ENCODE results near the gene EPHB1. TPM values are rescaled to one million over a fixed set of nuclear protein-coding genes. Genes with fewer than 3 reads are reported as not detected.
A peak's percentile ranks its signal among the peaks of the same experiment; 100 is the strongest.

EPHB1 gene
- total RNA-seq, 1 experiment from 2014 or later = 7.0 TPM

DNA sequence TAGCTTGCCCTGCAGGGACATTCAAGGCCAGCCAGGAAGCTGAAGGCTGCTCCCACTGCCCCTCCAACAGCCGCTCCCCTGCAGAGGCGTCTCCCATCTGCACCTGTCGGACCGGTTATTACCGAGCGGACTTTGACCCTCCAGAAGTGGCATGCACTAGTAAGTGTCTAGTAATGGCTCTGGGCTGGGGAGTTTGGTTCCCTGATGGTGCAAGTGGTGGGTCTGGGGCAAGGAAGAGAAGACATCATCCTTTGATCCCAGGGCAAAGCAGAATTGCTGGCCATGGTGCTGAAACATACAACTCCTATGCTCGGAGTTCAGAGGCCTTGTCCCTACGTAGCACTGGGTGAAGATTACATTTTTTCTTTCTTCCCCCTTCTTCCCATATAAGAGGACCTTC, 311.4 kb downstream of the EPHB1 start (continued):
- TF ChIP-seq, protein P1, sequence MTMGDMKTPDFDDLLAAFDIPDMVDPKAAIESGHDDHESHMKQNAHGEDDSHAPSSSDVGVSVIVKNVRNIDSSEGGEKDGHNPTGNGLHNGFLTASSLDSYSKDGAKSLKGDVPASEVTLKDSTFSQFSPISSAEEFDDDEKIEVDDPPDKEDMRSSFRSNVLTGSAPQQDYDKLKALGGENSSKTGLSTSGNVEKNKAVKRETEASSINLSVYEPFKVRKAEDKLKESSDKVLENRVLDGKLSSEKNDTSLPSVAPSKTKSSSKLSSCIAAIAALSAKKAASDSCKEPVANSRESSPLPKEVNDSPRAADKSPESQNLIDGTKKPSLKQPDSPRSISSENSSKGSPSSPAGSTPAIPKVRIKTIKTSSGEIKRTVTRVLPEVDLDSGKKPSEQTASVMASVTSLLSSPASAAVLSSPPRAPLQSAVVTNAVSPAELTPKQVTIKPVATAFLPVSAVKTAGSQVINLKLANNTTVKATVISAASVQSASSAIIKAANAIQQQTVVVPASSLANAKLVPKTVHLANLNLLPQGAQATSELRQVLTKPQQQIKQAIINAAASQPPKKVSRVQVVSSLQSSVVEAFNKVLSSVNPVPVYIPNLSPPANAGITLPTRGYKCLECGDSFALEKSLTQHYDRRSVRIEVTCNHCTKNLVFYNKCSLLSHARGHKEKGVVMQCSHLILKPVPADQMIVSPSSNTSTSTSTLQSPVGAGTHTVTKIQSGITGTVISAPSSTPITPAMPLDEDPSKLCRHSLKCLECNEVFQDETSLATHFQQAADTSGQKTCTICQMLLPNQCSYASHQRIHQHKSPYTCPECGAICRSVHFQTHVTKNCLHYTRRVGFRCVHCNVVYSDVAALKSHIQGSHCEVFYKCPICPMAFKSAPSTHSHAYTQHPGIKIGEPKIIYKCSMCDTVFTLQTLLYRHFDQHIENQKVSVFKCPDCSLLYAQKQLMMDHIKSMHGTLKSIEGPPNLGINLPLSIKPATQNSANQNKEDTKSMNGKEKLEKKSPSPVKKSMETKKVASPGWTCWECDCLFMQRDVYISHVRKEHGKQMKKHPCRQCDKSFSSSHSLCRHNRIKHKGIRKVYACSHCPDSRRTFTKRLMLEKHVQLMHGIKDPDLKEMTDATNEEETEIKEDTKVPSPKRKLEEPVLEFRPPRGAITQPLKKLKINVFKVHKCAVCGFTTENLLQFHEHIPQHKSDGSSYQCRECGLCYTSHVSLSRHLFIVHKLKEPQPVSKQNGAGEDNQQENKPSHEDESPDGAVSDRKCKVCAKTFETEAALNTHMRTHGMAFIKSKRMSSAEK (CRISPR knock-in tag; IDR thresholded peaks at IDR 0.05; ENCODE audit: borderline replicate concordance) = no peak
- no peak for TF ChIP-seq GABPB1 (CRISPR knock-in tag; IDR thresholded peaks at IDR 0.05)
- TF ChIP-seq ATF1 (CRISPR knock-in tag; IDR thresholded peaks at IDR 0.05) = no peak
- no peak for TF ChIP-seq PRRX2 (CRISPR knock-in tag; IDR thresholded peaks at IDR 0.05)
- no peak for TF ChIP-seq MXD4 (CRISPR knock-in tag; IDR thresholded peaks at IDR 0.05; ENCODE audit: borderline replicate concordance)
- no peak for TF ChIP-seq NFATC4 (CRISPR knock-in tag; IDR thresholded peaks at IDR 0.05)
- TF ChIP-seq SMAD4 (CRISPR knock-in tag; IDR thresholded peaks at IDR 0.05) = no peak
- TF ChIP-seq NFYB (CRISPR knock-in tag; conservative IDR thresholded peaks at IDR 0.05; ENCODE audit: low read depth) = no peak
- no peak for TF ChIP-seq JUN (CRISPR knock-in tag; IDR thresholded peaks at IDR 0.05)
- no peak for TF ChIP-seq ZNF232 (CRISPR knock-in tag; IDR thresholded peaks at IDR 0.05)
- TF ChIP-seq, protein P2, sequence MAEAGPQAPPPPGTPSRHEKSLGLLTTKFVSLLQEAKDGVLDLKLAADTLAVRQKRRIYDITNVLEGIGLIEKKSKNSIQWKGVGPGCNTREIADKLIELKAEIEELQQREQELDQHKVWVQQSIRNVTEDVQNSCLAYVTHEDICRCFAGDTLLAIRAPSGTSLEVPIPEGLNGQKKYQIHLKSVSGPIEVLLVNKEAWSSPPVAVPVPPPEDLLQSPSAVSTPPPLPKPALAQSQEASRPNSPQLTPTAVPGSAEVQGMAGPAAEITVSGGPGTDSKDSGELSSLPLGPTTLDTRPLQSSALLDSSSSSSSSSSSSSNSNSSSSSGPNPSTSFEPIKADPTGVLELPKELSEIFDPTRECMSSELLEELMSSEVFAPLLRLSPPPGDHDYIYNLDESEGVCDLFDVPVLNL (CRISPR knock-in tag; IDR thresholded peaks at IDR 0.05; ENCODE audit: borderline replicate concordance, low read depth) = no peak
- no peak for TF ChIP-seq ZBTB21 (CRISPR knock-in tag; IDR thresholded peaks at IDR 0.05; ENCODE audit: borderline replicate concordance)
- TF ChIP-seq ETV6 (CRISPR knock-in tag; IDR thresholded peaks at IDR 0.05) = peak; percentile 81
- TF ChIP-seq, protein P3, sequence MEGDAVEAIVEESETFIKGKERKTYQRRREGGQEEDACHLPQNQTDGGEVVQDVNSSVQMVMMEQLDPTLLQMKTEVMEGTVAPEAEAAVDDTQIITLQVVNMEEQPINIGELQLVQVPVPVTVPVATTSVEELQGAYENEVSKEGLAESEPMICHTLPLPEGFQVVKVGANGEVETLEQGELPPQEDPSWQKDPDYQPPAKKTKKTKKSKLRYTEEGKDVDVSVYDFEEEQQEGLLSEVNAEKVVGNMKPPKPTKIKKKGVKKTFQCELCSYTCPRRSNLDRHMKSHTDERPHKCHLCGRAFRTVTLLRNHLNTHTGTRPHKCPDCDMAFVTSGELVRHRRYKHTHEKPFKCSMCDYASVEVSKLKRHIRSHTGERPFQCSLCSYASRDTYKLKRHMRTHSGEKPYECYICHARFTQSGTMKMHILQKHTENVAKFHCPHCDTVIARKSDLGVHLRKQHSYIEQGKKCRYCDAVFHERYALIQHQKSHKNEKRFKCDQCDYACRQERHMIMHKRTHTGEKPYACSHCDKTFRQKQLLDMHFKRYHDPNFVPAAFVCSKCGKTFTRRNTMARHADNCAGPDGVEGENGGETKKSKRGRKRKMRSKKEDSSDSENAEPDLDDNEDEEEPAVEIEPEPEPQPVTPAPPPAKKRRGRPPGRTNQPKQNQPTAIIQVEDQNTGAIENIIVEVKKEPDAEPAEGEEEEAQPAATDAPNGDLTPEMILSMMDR (IDR thresholded peaks at IDR 0.05) = no peak
- TF ChIP-seq, protein P4, sequence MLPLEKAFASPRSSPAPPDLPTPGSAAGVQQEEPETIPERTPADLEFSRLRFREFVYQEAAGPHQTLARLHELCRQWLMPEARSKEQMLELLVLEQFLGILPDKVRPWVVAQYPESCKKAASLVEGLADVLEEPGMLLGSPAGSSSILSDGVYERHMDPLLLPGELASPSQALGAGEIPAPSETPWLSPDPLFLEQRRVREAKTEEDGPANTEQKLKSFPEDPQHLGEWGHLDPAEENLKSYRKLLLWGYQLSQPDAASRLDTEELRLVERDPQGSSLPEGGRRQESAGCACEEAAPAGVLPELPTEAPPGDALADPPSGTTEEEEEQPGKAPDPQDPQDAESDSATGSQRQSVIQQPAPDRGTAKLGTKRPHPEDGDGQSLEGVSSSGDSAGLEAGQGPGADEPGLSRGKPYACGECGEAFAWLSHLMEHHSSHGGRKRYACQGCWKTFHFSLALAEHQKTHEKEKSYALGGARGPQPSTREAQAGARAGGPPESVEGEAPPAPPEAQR (CRISPR knock-in tag; IDR thresholded peaks at IDR 0.05) = no peak
- no peak for TF ChIP-seq TEAD4 (CRISPR knock-in tag; IDR thresholded peaks at IDR 0.05)
- TF ChIP-seq, protein P5, sequence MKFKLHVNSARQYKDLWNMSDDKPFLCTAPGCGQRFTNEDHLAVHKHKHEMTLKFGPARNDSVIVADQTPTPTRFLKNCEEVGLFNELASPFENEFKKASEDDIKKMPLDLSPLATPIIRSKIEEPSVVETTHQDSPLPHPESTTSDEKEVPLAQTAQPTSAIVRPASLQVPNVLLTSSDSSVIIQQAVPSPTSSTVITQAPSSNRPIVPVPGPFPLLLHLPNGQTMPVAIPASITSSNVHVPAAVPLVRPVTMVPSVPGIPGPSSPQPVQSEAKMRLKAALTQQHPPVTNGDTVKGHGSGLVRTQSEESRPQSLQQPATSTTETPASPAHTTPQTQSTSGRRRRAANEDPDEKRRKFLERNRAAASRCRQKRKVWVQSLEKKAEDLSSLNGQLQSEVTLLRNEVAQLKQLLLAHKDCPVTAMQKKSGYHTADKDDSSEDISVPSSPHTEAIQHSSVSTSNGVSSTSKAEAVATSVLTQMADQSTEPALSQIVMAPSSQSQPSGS (CRISPR knock-in tag; IDR thresholded peaks at IDR 0.05; ENCODE audit: borderline replicate concordance, low read depth) = no peak
- TF ChIP-seq, protein P6, sequence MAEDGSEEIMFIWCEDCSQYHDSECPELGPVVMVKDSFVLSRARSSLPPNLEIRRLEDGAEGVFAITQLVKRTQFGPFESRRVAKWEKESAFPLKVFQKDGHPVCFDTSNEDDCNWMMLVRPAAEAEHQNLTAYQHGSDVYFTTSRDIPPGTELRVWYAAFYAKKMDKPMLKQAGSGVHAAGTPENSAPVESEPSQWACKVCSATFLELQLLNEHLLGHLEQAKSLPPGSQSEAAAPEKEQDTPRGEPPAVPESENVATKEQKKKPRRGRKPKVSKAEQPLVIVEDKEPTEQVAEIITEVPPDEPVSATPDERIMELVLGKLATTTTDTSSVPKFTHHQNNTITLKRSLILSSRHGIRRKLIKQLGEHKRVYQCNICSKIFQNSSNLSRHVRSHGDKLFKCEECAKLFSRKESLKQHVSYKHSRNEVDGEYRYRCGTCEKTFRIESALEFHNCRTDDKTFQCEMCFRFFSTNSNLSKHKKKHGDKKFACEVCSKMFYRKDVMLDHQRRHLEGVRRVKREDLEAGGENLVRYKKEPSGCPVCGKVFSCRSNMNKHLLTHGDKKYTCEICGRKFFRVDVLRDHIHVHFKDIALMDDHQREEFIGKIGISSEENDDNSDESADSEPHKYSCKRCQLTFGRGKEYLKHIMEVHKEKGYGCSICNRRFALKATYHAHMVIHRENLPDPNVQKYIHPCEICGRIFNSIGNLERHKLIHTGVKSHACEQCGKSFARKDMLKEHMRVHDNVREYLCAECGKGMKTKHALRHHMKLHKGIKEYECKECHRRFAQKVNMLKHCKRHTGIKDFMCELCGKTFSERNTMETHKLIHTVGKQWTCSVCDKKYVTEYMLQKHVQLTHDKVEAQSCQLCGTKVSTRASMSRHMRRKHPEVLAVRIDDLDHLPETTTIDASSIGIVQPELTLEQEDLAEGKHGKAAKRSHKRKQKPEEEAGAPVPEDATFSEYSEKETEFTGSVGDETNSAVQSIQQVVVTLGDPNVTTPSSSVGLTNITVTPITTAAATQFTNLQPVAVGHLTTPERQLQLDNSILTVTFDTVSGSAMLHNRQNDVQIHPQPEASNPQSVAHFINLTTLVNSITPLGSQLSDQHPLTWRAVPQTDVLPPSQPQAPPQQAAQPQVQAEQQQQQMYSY (CRISPR knock-in tag; IDR thresholded peaks at IDR 0.05) = no peak
- TF ChIP-seq, protein P7, sequence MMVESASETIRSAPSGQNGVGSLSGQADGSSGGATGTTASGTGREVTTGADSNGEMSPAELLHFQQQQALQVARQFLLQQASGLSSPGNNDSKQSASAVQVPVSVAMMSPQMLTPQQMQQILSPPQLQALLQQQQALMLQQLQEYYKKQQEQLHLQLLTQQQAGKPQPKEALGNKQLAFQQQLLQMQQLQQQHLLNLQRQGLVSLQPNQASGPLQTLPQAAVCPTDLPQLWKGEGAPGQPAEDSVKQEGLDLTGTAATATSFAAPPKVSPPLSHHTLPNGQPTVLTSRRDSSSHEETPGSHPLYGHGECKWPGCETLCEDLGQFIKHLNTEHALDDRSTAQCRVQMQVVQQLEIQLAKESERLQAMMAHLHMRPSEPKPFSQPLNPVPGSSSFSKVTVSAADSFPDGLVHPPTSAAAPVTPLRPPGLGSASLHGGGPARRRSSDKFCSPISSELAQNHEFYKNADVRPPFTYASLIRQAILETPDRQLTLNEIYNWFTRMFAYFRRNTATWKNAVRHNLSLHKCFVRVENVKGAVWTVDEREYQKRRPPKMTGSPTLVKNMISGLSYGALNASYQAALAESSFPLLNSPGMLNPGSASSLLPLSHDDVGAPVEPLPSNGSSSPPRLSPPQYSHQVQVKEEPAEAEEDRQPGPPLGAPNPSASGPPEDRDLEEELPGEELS (CRISPR knock-in tag; IDR thresholded peaks at IDR 0.05) = peak; percentile 82
- TF ChIP-seq, protein P8, sequence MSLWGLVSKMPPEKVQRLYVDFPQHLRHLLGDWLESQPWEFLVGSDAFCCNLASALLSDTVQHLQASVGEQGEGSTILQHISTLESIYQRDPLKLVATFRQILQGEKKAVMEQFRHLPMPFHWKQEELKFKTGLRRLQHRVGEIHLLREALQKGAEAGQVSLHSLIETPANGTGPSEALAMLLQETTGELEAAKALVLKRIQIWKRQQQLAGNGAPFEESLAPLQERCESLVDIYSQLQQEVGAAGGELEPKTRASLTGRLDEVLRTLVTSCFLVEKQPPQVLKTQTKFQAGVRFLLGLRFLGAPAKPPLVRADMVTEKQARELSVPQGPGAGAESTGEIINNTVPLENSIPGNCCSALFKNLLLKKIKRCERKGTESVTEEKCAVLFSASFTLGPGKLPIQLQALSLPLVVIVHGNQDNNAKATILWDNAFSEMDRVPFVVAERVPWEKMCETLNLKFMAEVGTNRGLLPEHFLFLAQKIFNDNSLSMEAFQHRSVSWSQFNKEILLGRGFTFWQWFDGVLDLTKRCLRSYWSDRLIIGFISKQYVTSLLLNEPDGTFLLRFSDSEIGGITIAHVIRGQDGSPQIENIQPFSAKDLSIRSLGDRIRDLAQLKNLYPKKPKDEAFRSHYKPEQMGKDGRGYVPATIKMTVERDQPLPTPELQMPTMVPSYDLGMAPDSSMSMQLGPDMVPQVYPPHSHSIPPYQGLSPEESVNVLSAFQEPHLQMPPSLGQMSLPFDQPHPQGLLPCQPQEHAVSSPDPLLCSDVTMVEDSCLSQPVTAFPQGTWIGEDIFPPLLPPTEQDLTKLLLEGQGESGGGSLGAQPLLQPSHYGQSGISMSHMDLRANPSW (CRISPR knock-in tag; conservative IDR thresholded peaks at IDR 0.05; ENCODE audit: low read depth) = no peak
- no peak for TF ChIP-seq GTF2I (CRISPR knock-in tag; conservative IDR thresholded peaks at IDR 0.05)
- no peak for TF ChIP-seq HMGA2 (CRISPR knock-in tag; IDR thresholded peaks at IDR 0.05)
